ENCODE data around the gene CHIC1. TPM values are rescaled to one million over a fixed set of nuclear protein-coding genes. Genes with fewer than 3 reads are reported as not detected.
"Not testable (repeated sequence)": the region's sequence is repeated elsewhere in the genome, so short reads cannot be mapped to it uniquely, and the experiment has no call there.

CHIC1 gene
- total RNA-seq (18.8 and 21.4 TPM in 2 replicates), polyA plus RNA-seq (6.6 and 10.3 TPM in 2 replicates), polyA minus RNA-seq (4.3 and 4.4 TPM in 2 replicates)
- total RNA-seq (2013) = 15.9 TPM

GRCh38 chrX:73562984-73563737 lies at the start of gene CHIC1:
TSS of gene CHIC1 (plus strand) at chrX:73563197. CDS start at chrX:73563285, 88 bp downstream.
- no peaks in the 10 kb centered on the region for H3K36me3 ChIP-seq (replicated peaks in 1 of 2; ENCODE audit: control extremely low read depth in 1 of 2, control insufficient read depth in 1 of 2, extremely low read depth in 1 of 2, insufficient read depth in 2 of 2, low read length in 1 of 2)
- CTCF ChIA-PET = no interaction called here
- H4K20me1 ChIP-seq (ENCODE audit: control insufficient read depth, insufficient read depth, low read length, poor library complexity, severe bottlenecking) = no peaks in the 10 kb centered on the region
- H3K9me3 Mint-ChIP-seq (ENCODE audit: insufficient read depth) = no peaks in the 10 kb centered on the region
- H3K4me3 ChIP-seq (ENCODE audit: control extremely low read depth in 1 of 5, extremely low read depth in 1 of 5, insufficient read depth in 1 of 5, low read depth in 2 of 5, low read length in 4 of 5) = peak within 1 kb of the TSS; percentile 58 to 77 (median 71)
- H3K4me1 Mint-ChIP-seq = peaks cover 23% of the 10 kb centered on the region
- whole genome bisulfite sequencing (ENCODE audit: insufficient coverage) = 0% methylated on average over 16 of the region's 51 CpGs
- H3K4me3 Mint-ChIP-seq = peak within 1 kb of the TSS; percentile 93
- H3K4me1 ChIP-seq (ENCODE audit: control insufficient read depth in 2 of 2, insufficient read depth in 2 of 2, low read length in 2 of 2) = peaks cover 7 to 13% of the 10 kb centered on the region in 2 donors
- no peaks in the 10 kb centered on the region for H3K27me3 ChIP-seq (replicated peaks in 1 of 4; ENCODE audit: control extremely low read depth in 1 of 4, control insufficient read depth in 3 of 4, insufficient read depth in 4 of 4, low read length in 3 of 4)
- DNase-seq (peak; percentile 85), ATAC-seq (ENCODE audit: low read depth) (peak; percentile 67)
- TF ChIP-seq EZH2 (IDR thresholded peaks at IDR 0.05; ENCODE audit: borderline replicate concordance, insufficient read depth, low read depth, low read length, poor library complexity, severe bottlenecking) (no peak), CTCF (IDR thresholded peaks at IDR 0.05) (no peak)
- H3K9ac ChIP-seq (ENCODE audit: low read length) = peak within 1 kb of the TSS; percentile 78
- H2AFZ ChIP-seq (ENCODE audit: insufficient read depth, low read depth, low read length, poor library complexity, severe bottlenecking) = peak within 1 kb of the TSS; percentile 82
- no peaks in the 10 kb centered on the region for H3K79me2 ChIP-seq (ENCODE audit: control insufficient read depth, insufficient read depth, low read length)
- POLR2A ChIA-PET = no interaction called here
- peak within 1 kb of the TSS; percentile 99 for H3K27ac Mint-ChIP-seq
- peak within 1 kb of the TSS; percentile 77 for H3K4me2 ChIP-seq (replicated peaks; ENCODE audit: low read depth, low read length, poor library complexity, severe bottlenecking)
- no peaks in the 10 kb centered on the region for H3K27me3 Mint-ChIP-seq
- intact Hi-C loops (cut with micrococcal nuclease) = loop anchor here (2.0 to 10.0 kb wide), 4 partner anchors 382 to 1052 kb away; partner anchors contain the start of genes HDAC8 and RLIM
- H3K27ac ChIP-seq (ENCODE audit: low read length in 2 of 2) = peak within 1 kb of the TSS; percentile 85 to 92
- H3K9me3 ChIP-seq (ENCODE audit: control extremely low read depth in 1 of 3, control insufficient read depth in 2 of 3, insufficient read depth in 1 of 3, low read length in 2 of 3) = no peaks in the 10 kb centered on the region

- intact Hi-C loops (cut with micrococcal nuclease); H3K9me3 Mint-ChIP-seq (ENCODE audit: insufficient read depth); H3K27me3 ChIP-seq (replicated peaks in 1 of 4; ENCODE audit: control extremely low read depth in 1 of 4, control insufficient read depth in 3 of 4, insufficient read depth in 4 of 4, low read length in 3 of 4); POLR2A ChIA-PET; H2AFZ ChIP-seq (ENCODE audit: insufficient read depth, low read depth, low read length, poor library complexity, severe bottlenecking); H3K27ac ChIP-seq (ENCODE audit: low read length in 2 of 2); H3K4me3 Mint-ChIP-seq; H3K4me1 ChIP-seq (ENCODE audit: control insufficient read depth in 2 of 2, insufficient read depth in 2 of 2, low read length in 2 of 2); H3K9me3 ChIP-seq (ENCODE audit: control extremely low read depth in 1 of 3, control insufficient read depth in 2 of 3, insufficient read depth in 1 of 3, low read length in 2 of 3); H3K9ac ChIP-seq (ENCODE audit: low read length); H3K4me2 ChIP-seq (replicated peaks; ENCODE audit: low read depth, low read length, poor library complexity, severe bottlenecking); H3K4me1 Mint-ChIP-seq; H4K20me1 ChIP-seq (ENCODE audit: control insufficient read depth, insufficient read depth, low read length, poor library complexity, severe bottlenecking); ATAC-seq (ENCODE audit: low read depth); H3K27ac Mint-ChIP-seq; H3K27me3 Mint-ChIP-seq; H3K4me3 ChIP-seq (ENCODE audit: control extremely low read depth in 1 of 5, extremely low read depth in 1 of 5, insufficient read depth in 1 of 5, low read depth in 2 of 5, low read length in 4 of 5); CTCF ChIA-PET; H3K36me3 ChIP-seq (replicated peaks in 1 of 2; ENCODE audit: control extremely low read depth in 1 of 2, control insufficient read depth in 1 of 2, extremely low read depth in 1 of 2, insufficient read depth in 2 of 2, low read length in 1 of 2); DNase-seq; H3K79me2 ChIP-seq (ENCODE audit: control insufficient read depth, insufficient read depth, low read length): not testable (repeated sequence)
- WGBS (ENCODE audit: insufficient coverage) = no CpG with 5 or more reads among the region's 2 CpGs
Measured at GRCh38 chrX:73522823-73523222, 40.2 kb upstream of the CHIC1 start.

Data from B cell (primary cell).